Stimulated activated CD8-positive, alpha-beta memory T cell treated with anti-CD3 and anti-CD28 coated beads, Interleukin-4, amount 100 ng/mL, for 48 hours (primary cell): ENCODE measurements around the gene TNIK.

Experiments used
- DNase-seq: peaks from one replicate; pipeline ENCODE4 v3.0.0-alpha.2; 2020

TNIK gene

DNA sequence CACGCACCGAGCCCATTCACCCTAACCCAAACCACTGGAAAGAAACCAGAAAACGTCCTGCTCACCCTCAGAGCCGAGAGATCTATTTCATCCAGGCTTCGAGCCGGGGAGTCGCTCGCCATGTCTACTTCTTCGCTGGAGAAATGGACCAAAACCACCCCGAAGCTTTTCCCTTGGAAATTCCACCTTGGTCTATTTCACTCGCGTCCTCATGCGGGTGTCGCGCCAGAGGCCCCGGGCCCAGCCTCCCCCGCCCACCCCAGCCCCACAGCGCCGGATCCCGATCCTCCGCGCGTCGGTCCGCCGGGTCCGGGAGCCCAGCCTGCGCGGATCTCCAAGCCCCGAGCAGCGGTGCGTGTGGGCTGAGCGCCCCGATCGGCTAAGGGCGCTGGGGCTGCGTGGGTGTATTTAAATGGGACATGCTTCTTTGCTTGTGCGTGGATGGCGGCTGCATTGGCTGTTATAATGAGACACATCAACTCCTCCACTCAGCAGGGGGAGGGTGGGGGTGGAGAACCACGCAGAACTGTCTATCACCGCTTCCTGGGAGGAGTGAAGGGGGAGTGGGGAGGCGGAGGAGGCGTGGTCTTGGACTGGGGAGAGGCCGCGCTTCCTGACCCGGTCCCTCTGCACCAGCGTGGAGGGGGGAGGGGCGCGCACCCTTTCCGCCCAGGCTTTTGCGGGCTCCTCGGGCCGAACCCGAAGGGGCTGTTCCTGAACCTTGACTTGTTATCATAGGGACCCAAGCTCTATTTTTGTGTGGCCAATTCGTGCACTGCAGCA lies at the start of gene TNIK:
Gene TNIK, minus strand, starts transcription at position 464 of the 783 bp plus-strand sequence. Its CDS starts 342 bp downstream, at position 122.
- peak; percentile 94 for DNase-seq

DNA sequence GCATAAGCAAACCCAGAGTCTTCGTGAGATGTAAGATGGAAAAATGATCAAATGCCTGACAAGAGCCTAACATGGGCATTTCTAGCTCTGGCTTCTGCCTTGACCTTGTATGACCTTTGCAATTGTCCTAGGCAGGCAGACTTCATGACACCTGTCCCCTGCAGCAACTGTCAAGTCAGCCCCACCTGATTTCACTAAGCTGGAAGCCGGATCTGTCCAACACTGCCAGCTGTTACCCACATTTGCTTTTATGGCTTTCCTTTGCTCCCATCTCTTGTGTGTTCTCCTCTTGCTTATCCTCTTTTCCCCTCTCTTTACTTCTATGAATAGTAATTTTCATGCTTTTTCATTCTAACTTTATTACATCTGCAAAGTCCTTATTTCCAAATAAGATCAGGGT lies 48.5 kb upstream of the TNIK start:
- no peak for DNase-seq

DNA sequence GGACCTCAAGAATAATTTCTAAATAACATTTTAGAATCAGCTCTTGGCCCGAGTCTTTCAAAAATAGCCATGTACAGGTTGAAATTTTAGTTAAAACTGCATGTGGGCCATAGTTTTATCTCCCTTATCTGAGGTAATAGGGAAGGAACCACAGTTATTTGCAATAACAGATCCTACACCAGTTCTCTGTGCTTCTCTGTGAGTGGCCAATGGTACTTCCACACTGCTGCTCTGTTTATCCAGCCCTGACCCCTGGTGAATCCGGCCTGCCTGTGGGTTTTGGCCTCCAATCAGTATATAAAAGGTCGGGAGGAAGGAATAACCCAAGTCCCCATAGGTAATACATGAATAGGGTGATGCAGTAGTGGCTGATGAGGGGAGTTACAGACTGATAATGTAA lies 48.0 kb upstream of the TNIK start:
- no peak for DNase-seq

DNA sequence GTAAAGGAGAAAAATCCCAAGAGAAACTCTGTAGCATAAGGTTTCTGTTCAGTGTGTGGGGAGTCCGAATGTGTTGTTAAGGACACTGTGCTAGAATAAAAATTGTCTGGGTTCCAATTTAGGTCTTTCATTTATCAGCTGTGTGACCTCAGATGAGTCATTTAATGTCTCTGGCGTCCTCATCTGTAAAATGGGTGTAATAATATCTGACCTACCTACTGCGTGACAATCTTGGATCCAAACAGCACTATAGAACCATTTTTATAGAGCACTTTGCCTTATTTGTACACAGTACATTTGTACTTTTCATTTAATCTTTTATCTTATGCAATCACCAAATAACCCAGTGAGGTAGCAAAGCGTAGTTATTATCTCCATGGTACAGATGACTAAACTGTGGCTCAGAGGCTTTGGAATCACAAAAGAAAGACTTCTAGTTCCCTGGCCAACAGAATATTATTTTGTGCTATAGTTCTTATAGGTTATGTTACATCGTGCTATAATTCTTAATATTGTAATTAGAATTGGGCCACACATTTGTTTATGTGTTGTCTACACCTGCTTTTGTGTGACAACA lies 46.6 kb upstream of the TNIK start:
- no peak for DNase-seq

DNA sequence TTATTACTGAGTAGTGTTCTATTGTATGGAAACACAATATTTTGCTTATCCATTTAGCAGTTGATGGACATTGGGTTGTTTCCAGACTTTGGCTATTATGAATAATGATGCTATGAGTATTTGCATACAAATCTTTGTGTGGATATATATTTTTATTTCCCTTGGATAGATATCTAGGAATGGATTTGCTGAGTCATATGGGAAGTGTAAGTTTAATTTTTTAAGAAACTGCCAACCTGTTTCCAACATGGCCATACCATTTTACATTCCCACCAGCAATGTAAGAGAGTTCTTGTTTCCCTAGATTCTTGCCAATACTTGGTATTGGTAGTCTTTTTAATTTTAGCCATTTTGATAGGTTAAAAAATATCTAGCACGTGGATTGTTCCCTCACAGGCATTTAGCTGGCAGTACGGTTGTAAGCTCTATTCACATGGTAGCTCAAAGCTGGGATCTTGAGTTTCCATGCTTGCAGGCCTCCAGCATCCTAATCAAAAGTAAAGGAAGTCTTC lies 45.7 kb upstream of the TNIK start:
- no peak for DNase-seq

DNA sequence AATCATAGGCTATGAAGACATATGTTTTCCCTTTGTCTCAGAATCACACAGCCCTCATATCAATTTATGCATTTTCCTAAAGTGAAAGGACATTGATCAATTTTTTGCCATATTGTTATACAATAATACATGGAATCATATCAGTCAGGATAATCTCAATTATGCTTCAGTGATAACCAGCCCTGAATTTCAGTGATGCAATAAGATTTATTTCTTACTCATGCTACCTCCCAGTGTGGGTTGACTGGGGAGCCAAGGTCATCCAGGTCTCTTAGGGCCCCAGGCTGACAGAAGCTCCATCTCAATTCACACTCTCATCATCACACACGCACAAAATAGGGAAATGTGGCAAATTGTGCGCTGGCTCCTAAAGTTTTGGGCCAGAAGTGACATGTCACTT lies 44.2 kb upstream of the TNIK start:
- DNase-seq, result no peak

DNA sequence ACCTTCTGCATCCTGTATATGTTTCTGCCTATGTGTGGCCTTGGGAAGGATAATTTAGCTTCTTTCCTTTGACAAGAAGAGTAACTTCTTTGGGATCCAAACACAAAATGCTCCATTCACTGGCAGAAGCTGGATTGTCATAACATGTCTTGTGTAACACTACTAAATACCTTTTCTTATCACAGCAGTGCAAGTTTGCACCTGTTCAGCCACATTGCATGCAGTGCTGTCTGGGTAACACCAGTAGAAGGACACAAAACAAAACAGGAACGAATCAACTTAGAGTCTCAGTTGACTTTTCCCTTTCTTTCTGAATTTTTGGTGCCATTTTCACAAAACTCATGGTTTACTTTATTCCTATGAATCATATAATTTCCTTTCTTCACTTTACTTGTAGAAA lies 43.6 kb upstream of the TNIK start:
- no peak for DNase-seq

DNA sequence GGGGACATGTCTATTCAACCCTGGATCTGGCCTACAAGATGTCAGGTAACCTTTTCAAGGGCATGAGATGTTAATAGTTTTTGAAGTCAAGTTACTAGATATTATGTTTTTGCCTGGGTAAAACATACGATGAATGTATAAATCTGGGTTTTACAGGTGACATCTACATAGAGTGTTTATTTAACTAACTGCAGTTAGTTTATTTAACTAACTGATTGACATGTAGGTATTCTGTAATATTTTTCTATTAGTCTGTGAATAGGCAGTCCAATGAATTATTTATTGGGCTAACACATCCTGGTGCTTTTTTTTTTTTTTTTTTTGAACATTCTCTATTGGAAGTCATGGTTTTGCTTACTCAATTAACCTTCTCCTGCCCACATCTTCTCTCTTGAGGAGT lies 38.7 kb upstream of the TNIK start:
- no peak for DNase-seq

DNA sequence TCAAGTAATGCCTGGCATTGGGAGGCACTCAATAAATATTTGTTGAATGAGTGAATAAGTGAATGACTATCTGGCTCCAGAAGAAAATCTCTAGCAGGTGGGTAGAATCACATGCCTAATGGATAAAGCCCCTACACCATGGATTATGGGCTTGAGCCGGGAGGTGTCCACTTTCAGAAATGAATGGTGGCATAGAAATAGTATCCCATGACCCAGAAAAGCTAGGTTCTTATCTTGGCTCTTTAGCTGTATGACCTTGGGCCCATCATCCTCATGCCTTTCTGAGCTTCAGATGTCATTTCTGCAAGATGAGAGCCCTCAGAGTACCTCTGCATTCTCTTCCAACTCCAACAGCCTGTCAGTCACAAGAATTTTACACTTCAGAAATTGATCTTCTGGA lies 37.3 kb upstream of the TNIK start:
- no peak for DNase-seq

DNA sequence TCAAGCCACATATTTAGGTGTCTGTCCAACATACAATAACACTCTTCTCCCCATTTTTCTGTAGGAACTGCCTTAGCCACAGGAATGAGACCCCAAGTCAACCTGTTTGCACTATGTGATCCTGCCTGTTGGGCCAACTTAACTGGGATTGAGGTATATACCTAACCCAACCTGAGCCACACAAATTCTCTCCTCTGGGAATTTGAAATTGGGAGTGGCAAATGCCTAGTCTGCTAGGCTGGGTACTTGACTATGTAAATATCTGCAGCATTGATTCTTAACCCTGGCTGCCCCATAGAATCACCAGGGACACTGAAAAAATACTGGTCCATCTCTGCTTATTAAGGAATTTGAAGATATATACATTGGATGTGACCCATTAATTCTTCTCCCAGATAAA lies 35.2 kb upstream of the TNIK start:
- DNase-seq, result no peak

DNA sequence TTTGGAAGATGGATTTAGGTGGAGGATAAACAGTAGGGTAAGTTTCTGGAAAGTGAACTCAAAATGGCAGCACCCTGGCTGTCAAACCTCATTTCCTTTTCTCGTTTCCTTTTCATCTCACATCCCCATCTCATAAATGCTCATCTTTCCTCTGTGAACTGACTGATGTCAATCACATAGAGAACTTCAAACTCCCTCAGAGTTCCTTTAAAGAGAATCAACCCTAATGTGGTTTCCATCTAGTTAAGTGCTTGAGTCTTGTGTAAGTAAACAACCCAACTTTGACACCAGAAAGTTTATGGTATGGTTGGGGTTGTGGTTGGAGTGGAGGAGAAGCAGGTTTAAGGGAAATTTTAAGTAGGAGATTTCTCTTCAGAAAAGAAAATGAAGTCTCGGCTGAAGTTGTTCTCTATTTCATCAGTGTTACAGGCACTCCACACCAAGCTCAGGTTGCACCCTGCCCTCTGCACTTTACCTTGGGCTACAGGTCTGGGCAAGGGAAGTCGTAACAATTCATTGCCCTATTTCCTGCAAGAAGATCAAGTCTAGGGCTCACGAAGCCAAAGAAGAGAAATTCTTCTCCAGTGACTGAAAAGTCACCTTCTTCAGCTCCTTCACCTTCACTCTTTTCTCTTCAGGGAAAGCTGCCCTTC lies 34.4 kb upstream of the TNIK start:
- DNase-seq, result no peak

DNA sequence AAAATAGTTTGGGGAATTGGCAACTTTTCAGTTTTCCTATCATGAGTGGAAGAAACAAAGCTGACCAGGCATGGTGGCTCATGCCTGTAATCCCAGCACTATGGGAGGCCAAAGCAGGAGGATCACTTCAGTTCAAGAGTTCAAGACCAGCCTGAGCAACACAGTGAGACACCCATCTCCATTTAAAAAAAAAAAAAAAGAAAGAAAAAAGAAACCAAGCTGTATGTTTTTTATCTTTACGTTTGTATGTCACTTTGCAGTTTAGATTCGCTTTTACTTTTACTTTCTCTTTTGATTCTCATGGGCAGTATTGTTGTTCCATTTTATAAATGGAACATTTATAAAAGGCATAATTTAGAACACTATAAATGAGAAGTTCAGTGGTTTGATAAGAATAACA lies 31.2 kb upstream of the TNIK start:
- DNase-seq, result no peak

DNA sequence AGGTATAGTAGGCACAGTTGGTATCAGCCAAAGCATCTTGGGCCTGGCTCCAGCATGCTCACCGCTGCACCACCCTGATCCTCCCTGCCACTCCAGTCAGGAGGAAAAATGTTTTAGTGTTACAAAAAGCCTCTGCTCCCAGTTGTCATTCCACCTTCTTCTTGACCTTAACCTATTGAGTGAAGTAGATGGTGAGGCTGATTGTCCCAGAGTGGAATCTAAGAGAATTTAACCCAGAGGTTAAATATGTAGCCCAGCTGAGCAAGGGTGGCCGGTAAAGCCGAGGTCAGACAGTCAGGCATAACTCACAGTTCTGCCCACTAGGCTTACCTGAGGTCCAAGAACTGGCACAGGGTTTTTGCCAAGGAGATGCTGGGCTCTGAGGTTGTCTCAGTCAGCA lies 30.7 kb upstream of the TNIK start:
- no peak for DNase-seq

DNA sequence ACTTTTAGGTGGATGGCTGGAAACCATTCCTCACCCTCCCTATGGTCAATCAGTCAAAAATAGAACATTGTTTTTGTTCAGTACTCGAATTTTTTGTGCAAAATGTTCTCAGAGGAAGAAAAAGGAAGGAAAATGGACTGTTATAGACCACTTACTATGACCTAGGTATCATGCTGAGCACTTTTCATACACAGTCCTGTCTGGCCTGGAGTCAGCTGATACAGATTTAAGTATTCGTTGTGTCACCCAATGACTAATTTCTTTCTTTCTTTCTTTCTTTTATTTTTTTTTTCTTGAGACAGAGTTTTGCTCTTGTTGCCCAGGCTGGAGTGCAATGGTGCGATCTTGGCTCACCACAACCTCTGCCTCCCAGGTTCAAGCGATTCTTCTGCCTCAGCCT lies 29.1 kb upstream of the TNIK start:
- DNase-seq, result no peak

DNA sequence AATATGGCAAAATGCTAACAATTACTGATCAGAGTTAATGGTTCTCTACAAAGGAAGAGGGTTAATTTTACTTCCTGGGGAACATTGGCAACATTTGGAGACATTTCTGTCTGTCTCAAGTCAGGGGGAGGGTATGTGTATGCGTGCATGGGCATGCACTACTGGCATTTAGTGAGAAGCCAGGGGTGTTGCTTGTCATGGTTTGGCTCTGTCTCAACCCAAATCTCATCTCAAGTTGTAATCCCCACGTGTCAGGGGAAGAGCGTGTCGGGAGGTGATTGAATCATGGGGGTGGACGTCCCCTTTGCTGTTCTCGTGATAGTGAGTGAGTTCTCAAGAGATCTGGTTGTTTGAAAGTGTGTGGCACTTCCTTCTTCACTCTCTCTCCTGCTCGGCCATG lies 28.3 kb upstream of the TNIK start:
- DNase-seq, result no peak

DNA sequence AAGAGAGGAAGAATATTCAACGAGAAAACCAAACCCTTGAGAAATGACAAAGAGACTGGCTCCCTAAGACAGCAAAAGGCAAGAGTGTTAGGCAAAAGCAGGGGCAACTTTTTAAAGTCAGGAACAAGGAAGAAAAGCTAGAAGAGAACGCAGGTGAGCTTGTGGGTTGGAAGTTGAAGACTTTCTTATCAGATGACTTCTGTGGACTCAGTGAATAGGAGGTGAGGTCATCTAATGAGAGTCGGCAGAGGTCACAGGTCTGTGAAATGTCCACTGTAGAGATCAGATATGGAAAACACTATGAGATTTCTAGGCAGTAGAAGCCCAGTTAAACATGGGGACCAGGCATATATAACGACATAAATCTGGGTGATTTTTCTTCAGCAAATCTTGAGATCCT lies 27.2 kb upstream of the TNIK start:
- no peak for DNase-seq

DNA sequence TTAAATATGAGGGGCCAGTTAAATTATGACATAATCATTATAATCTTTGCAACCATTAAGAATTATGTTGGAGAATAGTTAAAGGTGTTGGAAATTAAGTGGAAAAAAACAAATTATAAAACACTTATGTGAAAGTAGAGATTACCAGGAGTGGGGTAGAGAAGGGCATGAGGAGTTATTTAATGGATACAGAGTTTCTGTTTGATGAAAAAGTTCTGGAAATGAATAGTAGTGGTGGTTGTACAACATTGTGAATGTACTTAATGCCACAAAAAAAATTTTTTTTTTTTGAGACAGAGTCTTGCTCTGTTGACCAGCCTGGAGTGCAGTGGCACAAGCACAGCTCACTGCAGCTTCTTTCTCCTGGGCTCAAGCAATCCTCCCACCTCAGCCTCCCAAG lies 25.1 kb upstream of the TNIK start:
- no peak for DNase-seq

DNA sequence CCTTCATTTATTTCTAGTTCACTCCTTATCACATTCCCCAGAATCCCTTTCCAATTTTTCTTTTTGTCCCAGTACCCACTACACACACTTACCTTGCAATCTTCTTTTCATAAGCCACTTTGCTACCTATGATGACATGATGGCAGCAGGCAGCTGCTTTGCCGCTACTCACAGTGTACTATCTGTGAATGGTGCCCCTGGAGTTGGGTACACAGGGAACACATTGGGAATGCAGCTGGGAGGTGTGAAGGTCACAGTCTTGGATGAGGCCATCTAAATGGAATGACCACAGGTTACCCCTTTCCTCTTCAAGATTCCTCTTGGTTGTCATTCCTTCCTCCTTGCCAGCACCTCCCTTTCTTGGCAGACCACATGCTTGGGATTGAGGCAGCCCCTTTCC lies 20.8 kb upstream of the TNIK start:
- DNase-seq, result no peak

DNA sequence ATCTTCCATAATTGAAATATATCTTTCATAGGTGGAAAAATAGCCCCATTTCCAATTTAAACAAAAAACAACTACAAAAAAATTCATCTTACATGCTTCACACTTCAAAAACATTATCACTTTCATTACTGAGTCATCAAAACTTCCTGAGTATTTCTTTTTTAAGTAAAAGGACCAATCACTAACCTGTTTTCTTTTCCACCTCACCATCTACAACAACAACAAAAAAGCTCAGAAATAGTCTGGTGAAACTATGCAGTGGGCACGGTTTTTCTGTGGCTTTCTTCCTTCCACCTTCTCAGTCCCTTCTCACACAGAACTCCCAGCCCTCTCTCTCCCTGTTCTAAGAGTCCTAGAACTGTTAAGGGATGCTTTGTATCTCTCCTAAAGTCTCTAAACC lies 20.3 kb upstream of the TNIK start:
- no peak for DNase-seq

DNA sequence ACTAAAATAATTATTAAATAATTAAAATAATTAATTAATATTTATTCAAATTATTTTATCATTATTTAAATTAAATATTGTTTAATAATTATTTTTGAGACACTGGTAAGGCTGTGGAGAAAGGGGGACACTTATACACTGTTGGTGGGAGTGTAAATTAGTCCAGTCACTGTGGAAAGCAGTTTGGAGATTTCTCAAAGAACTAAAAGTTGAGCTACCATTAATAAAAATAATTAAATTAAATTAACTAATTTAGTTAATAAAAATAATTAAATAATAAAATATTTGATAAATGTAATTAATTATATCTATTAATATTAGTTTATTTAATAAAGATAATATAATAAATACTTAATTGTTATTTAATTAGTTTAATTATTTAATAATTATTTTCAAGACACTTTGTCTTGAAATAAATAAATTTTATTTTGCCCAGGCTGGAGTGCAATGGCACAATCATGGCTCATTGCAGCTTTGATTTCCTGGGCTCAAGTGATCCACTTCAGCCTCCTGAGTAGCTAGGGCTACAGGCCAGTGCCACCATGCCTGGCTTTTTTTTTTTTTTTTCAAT lies 16.4 kb upstream of the TNIK start:
- no peak for DNase-seq

DNA sequence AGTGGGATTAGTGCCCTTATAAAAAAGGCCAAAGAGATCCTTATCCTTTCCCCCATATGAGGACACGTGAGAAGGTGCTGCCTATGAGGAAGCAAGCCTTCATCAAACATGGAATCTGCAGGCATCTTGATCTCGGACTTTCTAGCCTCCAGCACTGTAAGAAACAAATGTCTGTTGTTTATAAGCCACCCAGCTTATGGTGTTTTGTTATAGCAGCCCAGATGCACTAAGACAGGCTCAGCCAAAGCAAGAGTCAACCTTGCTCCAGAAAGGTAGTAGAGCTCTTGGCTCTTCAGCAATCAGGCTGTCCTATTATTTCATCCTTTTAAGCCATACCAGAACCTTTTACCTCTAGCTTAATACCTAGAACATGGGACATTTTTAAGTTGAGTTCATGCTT lies 12.3 kb upstream of the TNIK start:
- no peak for DNase-seq

DNA sequence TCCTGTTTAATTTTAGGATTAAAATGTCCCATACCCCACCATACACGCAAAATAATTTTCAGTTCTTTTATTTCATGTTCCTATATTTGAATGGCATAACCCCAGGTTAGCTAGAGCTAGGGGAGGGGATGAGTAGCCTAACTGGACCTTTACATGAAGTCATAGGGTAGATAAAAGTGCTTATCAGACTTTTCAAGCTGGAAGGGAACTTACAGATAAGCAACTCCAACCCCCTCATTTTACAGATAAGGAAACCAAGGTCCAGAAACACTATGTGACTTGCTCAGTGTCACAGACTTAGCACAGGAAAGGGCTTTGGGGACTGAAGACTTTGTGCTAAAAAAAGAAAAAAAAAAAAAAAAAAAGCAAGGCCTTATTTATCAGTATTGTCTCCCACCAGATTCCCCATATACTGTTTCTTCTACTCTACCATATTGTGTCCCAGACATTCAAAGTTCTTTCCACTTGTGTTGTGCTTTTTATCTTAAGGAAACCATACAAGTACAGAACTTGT lies 10.6 kb upstream of the TNIK start:
- DNase-seq, result no peak

DNA sequence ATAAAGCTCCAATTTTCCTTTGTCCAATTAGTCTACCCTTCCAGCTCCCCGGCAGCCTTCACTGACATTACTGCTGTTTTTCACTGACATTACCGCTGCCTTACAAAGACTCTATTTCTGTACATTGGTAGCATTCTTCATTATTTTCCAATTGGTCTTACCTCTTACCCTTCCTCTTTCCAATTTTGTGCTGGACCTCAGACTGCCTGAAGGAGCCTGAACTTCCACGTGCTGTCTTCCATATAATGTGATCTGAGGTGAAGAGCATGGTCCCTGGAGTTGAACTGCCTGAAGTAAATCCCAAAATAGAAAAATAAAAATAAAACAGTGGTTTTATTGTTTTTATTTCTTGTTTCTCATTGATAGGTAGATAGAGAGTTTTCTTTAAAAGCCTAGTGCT lies 9.2 kb upstream of the TNIK start:
- DNase-seq, result no peak
